ENCODE measurements around the gene KAT14.
"Not testable (repeated sequence)": the region's sequence is repeated elsewhere in the genome, so short reads cannot be mapped to it uniquely, and the experiment has no call there.

The KAT14 gene

GRCh38 chr20:18137412-18138265, at the start of gene KAT14, which contains the start of gene PET117:
Gene KAT14, plus strand, starts transcription at chr20:18137863. Its CDS starts 4,798 bp downstream, at chr20:18142661.
Gene PET117, plus strand, starts transcription at chr20:18137863. Its CDS starts 93 bp downstream, at chr20:18137956.
- DNase-seq: peak; percentile 93

- not testable (repeated sequence) for DNase-seq
Measured at GRCh38 chr20:18088298-18088697, 49.4 kb upstream of the KAT14 start.

GRCh38 chr20:18088841-18089240, 48.8 kb upstream of the KAT14 start:
- DNase-seq: not testable (repeated sequence)

- DNase-seq: no peak
Measured at GRCh38 chr20:18090044-18090443, 47.6 kb upstream of the KAT14 start.

- DNase-seq: no peak
Measured at GRCh38 chr20:18090477-18090876, 47.2 kb upstream of the KAT14 start.

GRCh38 chr20:18091623-18092022, 46.0 kb upstream of the KAT14 start:
- DNase-seq: no peak

- no peak for DNase-seq
Measured at GRCh38 chr20:18092890-18093289, 44.8 kb upstream of the KAT14 start.

- no peak for DNase-seq
Measured at GRCh38 chr20:18093388-18093787, 44.3 kb upstream of the KAT14 start.

- no peak for DNase-seq
Measured at GRCh38 chr20:18094191-18094590, 43.5 kb upstream of the KAT14 start.

GRCh38 chr20:18100569-18100968, 37.1 kb upstream of the KAT14 start:
- DNase-seq: not testable (repeated sequence)

GRCh38 chr20:18101125-18101810, 36.4 kb upstream of the KAT14 start:
- DNase-seq: no peak

GRCh38 chr20:18103497-18103896, 34.2 kb upstream of the KAT14 start:
- DNase-seq: no peak

GRCh38 chr20:18108326-18108725, 29.3 kb upstream of the KAT14 start:
- DNase-seq: no peak

GRCh38 chr20:18128574-18128973, 9.1 kb upstream of the KAT14 start:
- DNase-seq: peak in 1 of 2 donors; percentile 4

GRCh38 chr20:18132663-18133062, 5.0 kb upstream of the KAT14 start:
- DNase-seq: no peak

GRCh38 chr20:18133962-18134361, 3.7 kb upstream of the KAT14 start:
- DNase-seq: no peak

- no peak for DNase-seq
Measured at GRCh38 chr20:18138266-18138582, 561 bp downstream of the KAT14 start.

GRCh38 chr20:18138639-18139583, 1.2 kb downstream of the KAT14 start:
- DNase-seq: no peak

GRCh38 chr20:18139832-18140231, 2.2 kb downstream of the KAT14 start:
- DNase-seq: no peak

GRCh38 chr20:18144541-18145099, 7.0 kb downstream of the KAT14 start:
- no peak for DNase-seq

- no peak for DNase-seq
Measured at GRCh38 chr20:18154342-18154741, 16.7 kb downstream of the KAT14 start.

- no peak for DNase-seq
Measured at GRCh38 chr20:18156045-18156444, 18.4 kb downstream of the KAT14 start.

- no peak for DNase-seq
Measured at GRCh38 chr20:18164356-18164755, 26.7 kb downstream of the KAT14 start.
